Large intestine (tissue), 12 donors: ENCODE measurements around the gene SORBS1. TPM values are rescaled to one million over a fixed set of nuclear protein-coding genes. Genes with fewer than 3 reads are reported as not detected.

Source experiments
- DNase-seq, 2 donors: peaks; one replicate each; pipeline versions ENCODE4 v3.0.0 to v3.0.0-alpha.2; 2013
- H3K27ac ChIP-seq: one replicate; pipeline ENCODE4 v1.5.1; 2013; ENCODE audit warnings: low read length
- H3K27me3 ChIP-seq: 2 replicates; pipeline ENCODE4 v1.6.1; 2013; ENCODE audit warnings: low read length; ENCODE audit not compliant: control insufficient read depth, insufficient read depth
- H3K36me3 ChIP-seq: 2 replicates; pipeline ENCODE4 v1.6.1; 2013; ENCODE audit warnings: low read length; ENCODE audit not compliant: control insufficient read depth, insufficient read depth
- H3K4me1 ChIP-seq: one replicate; pipeline ENCODE4 v1.6.1; 2013; ENCODE audit warnings: low read length; ENCODE audit not compliant: control insufficient read depth, insufficient read depth
- H3K4me3 ChIP-seq: one replicate; pipeline ENCODE4 v1.5.1; 2013; ENCODE audit warnings: low read length
- H3K9me3 ChIP-seq: one replicate; pipeline ENCODE4 v1.6.1; 2013; ENCODE audit warnings: mild to moderate bottlenecking, low read depth, low read length, moderate library complexity; ENCODE audit not compliant: control insufficient read depth
- WGBS: methylation state at CpG from one replicate; pipeline ENCODE4 v1.1.5; 2013; ENCODE audit warnings: low lambda C conversion rate; ENCODE audit not compliant: insufficient coverage; 5-methylcytosine and 5-hydroxymethylcytosine counted together
- long read RNA-seq, 11 donors: transcript quantifications; one replicate each; lab custom pipeline, GENCODE V29; 2026
- polyA plus RNA-seq: library from polyadenylated mRNA; unstranded; fragments of 120-200 nt; gene quantifications from one replicate; pipeline ENCODE4 v1.2.1, GENCODE V29; 2013

SORBS1 gene
- 60.2 TPM for polyA plus RNA-seq
- long read RNA-seq, donor 1: 0 reads
- long read RNA-seq, donor 2: 0 reads
- long read RNA-seq, donor 3: 0 reads
- long read RNA-seq, donor 4: 0 reads
- long read RNA-seq, donor 5: 0 reads
- long read RNA-seq, donor 6, partial matches to known transcripts: 0 of 1 reads
- long read RNA-seq, donor 6, other reads (novel, unspliced or antisense): 0 of 1 reads
- long read RNA-seq, donor 7, partial matches to known transcripts: 7 of 7 reads
- long read RNA-seq, donor 7, other reads (novel, unspliced or antisense): 0 of 7 reads
- long read RNA-seq, donor 8: 0 reads
- long read RNA-seq, donor 9: 0 reads
- long read RNA-seq, donor 10: 0 reads
- long read RNA-seq, donor 11: 0 reads

GRCh38 chr10:95561177-95561863 is at the start of gene SORBS1:
TSS of gene SORBS1 (minus strand) at chr10:95561371. CDS start at chr10:95441135, 120,236 bp downstream.
- Histone ChIP-seq H3K4me3 (peak within 1 kb of the TSS; percentile 97), H3K27ac (peak within 1 kb of the TSS; percentile 83), H3K36me3 (no peaks in the 10 kb centered on the region), H3K4me1 (peaks cover 30% of the 10 kb centered on the region), H3K9me3 (no peaks in the 10 kb centered on the region), H3K27me3 (no peaks in the 10 kb centered on the region)
- WGBS: 0% methylated on average over 1 of the region's 77 CpGs
- DNase-seq: peak; percentile 95 to 98

GRCh38 chr10:95610727-95611126 is 49.6 kb upstream of the SORBS1 start:
- Histone ChIP-seq H3K4me1 (peaks cover 27% of the 10 kb centered on the region), H3K36me3 (peaks cover 95% of the 10 kb centered on the region), H3K27ac (no peak overlapping the region), H3K27me3 (no peaks in the 10 kb centered on the region), H3K4me3 (no peak overlapping the region), H3K9me3 (no peaks in the 10 kb centered on the region)
- WGBS: no CpG with 5 or more reads among the region's 3 CpGs
- DNase-seq: no peak

GRCh38 chr10:95606922-95607321 is 45.8 kb upstream of the SORBS1 start:
- no peak overlapping the region for H3K27ac ChIP-seq
- no peak overlapping the region for H3K4me3 ChIP-seq
- peaks cover 74% of the 10 kb centered on the region for H3K36me3 ChIP-seq
- DNase-seq: no peak
- peaks cover 5% of the 10 kb centered on the region for H3K4me1 ChIP-seq
- H3K9me3 ChIP-seq: no peaks in the 10 kb centered on the region
- H3K27me3 ChIP-seq: no peaks in the 10 kb centered on the region
- WGBS: no CpG with 5 or more reads among the region's 3 CpGs

GRCh38 chr10:95605163-95605562 is 44.0 kb upstream of the SORBS1 start:
- Histone ChIP-seq H3K4me1 (peaks cover 5% of the 10 kb centered on the region), H3K27me3 (no peaks in the 10 kb centered on the region), H3K9me3 (no peaks in the 10 kb centered on the region), H3K36me3 (peaks cover 56% of the 10 kb centered on the region), H3K4me3 (no peak overlapping the region), H3K27ac (peak overlapping the region; percentile 17)
- no CpG with 5 or more reads among the region's 3 CpGs for WGBS
- DNase-seq: peak in 1 of 2 donors; percentile 34

DNA sequence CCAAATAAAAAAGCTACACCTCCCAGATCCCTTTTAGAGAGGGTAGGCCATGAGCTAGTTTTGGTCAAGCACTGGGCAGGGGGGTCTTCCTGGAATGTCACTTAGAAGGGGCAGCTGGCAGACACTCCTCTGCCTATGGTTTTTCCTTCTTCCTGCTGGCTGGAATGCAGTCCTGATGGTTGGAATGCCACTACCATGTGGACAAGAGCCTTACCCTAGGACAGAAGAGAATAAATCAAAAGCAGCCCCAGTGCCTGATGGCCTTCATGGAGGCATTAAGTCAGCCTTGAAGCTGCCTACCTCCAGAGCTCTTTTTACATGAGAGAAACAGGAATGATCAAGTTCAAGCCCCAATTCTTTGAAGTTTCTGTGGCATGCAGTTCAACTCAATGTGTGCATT is 43.5 kb upstream of the SORBS1 start:
- Histone ChIP-seq H3K27ac (peak overlapping the region; percentile 17), H3K4me3 (no peak overlapping the region), H3K36me3 (peaks cover 53% of the 10 kb centered on the region), H3K27me3 (no peaks in the 10 kb centered on the region), H3K4me1 (peaks cover 5% of the 10 kb centered on the region), H3K9me3 (no peaks in the 10 kb centered on the region)
- no peak for DNase-seq

GRCh38 chr10:95602382-95602781 is 41.2 kb upstream of the SORBS1 start:
- H3K36me3 ChIP-seq: peaks cover 31% of the 10 kb centered on the region
- no CpG with 5 or more reads among the region's 6 CpGs for WGBS
- DNase-seq: no peak
- peaks cover 5% of the 10 kb centered on the region for H3K4me1 ChIP-seq
- no peaks in the 10 kb centered on the region for H3K9me3 ChIP-seq
- H3K27me3 ChIP-seq: no peaks in the 10 kb centered on the region
- no peak overlapping the region for H3K27ac ChIP-seq
- H3K4me3 ChIP-seq: no peak overlapping the region

GRCh38 chr10:95601116-95601719 is 40.0 kb upstream of the SORBS1 start:
- H3K4me1 ChIP-seq: peaks cover 5% of the 10 kb centered on the region
- H3K36me3 ChIP-seq: peaks cover 19% of the 10 kb centered on the region
- WGBS: 100% methylated on average over 1 of the region's 6 CpGs
- no peak overlapping the region for H3K27ac ChIP-seq
- DNase-seq: peak; percentile 87 to 89
- H3K4me3 ChIP-seq: no peak overlapping the region
- H3K9me3 ChIP-seq: no peaks in the 10 kb centered on the region
- no peaks in the 10 kb centered on the region for H3K27me3 ChIP-seq

- Histone ChIP-seq H3K4me3 (no peak overlapping the region), H3K27me3 (no peaks in the 10 kb centered on the region), H3K4me1 (peaks cover 5% of the 10 kb centered on the region), H3K27ac (no peak overlapping the region), H3K9me3 (no peaks in the 10 kb centered on the region), H3K36me3 (peaks cover 9% of the 10 kb centered on the region)
- WGBS: 80% methylated on average over 1 of the region's 4 CpGs
- no peak for DNase-seq
Observed at GRCh38 chr10:95600158-95600557, 39.0 kb upstream of the SORBS1 start.

DNA sequence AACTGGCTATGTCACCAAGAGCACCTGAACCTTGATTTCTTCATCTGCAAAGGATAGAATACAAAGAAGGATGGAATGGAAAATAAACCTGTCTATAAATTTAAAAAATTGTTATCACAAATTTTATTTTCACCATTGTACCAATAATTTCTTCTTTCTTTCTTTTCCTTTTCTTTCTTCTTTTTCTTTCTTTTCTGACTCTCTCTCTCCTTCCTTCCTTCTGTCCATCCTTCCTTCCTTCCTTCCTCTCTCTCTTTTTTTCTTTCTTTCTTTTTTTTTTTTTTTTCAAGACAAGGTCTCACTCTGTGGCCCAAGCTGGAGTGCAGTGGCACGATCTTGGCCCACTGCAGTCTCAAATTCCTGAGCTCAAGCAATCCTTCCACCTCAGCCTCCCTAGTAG is 36.6 kb upstream of the SORBS1 start:
- no CpG with 5 or more reads among the region's 1 CpG for WGBS
- Histone ChIP-seq H3K27me3 (no peaks in the 10 kb centered on the region), H3K27ac (no peak overlapping the region), H3K36me3 (no peaks in the 10 kb centered on the region), H3K4me1 (peaks cover 5% of the 10 kb centered on the region), H3K4me3 (no peak overlapping the region), H3K9me3 (no peaks in the 10 kb centered on the region)
- DNase-seq: no peak

GRCh38 chr10:95588025-95588424 is 26.9 kb upstream of the SORBS1 start:
- no peaks in the 10 kb centered on the region for H3K36me3 ChIP-seq
- DNase-seq: no peak

More at GRCh38 chr10:95588025-95588424, 26.9 kb upstream of the SORBS1 start:
- no CpG with 5 or more reads among the region's 1 CpG for WGBS
- no peaks in the 10 kb centered on the region for H3K4me1 ChIP-seq
- H3K27ac ChIP-seq: no peak overlapping the region
- H3K4me3 ChIP-seq: no peak overlapping the region
- no peaks in the 10 kb centered on the region for H3K9me3 ChIP-seq
- no peaks in the 10 kb centered on the region for H3K27me3 ChIP-seq
